Lower leg skin (tissue), 4 donors: ENCODE data around the gene OTOS. TPM values are rescaled to one million over a fixed set of nuclear protein-coding genes. Genes with fewer than 3 reads are reported as not detected.
A peak's percentile ranks its signal among the peaks of the same experiment; 100 is the strongest.

Source experiments
- DNase-seq, 2 donors: peaks; one replicate each; pipeline ENCODE4 v3.0.0-alpha.2; 2019; ENCODE audit warnings: low spot score in 2 of 2
- H3K4me3 ChIP-seq: fragments of 200-600 bp; sonication (generic); 2 replicates; pipeline ENCODE4 v1.5.1; 2017; ENCODE audit warnings: mild to moderate bottlenecking, low read depth; ENCODE audit not compliant: poor library complexity, severe bottlenecking
- POLR2A ChIP-seq, 2 donors: fragments of 450-650 bp; IDR thresholded peaks; one replicate each; pipeline ENCODE4 v1.6.1; 2016 to 2017; ENCODE audit warnings: antibody characterized with exemption in 2 of 2, mild to moderate bottlenecking in 1 of 2, moderate library complexity in 1 of 2
- WGBS, 2 donors: methylation state at CpG; one replicate each; pipeline ENCODE4 v1.1.5; 2018; 5-methylcytosine and 5-hydroxymethylcytosine counted together
- intact Hi-C: fragments of 100-400 bp; cut with DNase I; formaldehyde crosslinking; loops from one replicate; pipeline ENCODE4 v1.15.0; 2023; ENCODE audit warnings: low total_unique reads
- total RNA-seq, 4 donors: library from RNA; depleted of rRNA; stranded (reverse); fragments of >200 nt; gene quantifications; one replicate each; pipeline ENCODE4 v1.1.0, GENCODE V29; 2016
- TF ChIP-seq, protein P1 (sequence below), 3 donors: fragments of 450-650 bp; IDR thresholded peaks; one replicate each; pipeline ENCODE4 v1.5.1; 2016; ENCODE audit warnings: antibody characterized with exemption in 3 of 3, mild to moderate bottlenecking in 3 of 3, moderate library complexity in 2 of 3

The OTOS gene
- total RNA-seq, 4 donors from 2014 or later: not detected

GRCh38 chr2:240137596-240138253 is 2.7 kb downstream of the OTOS start:
- TF ChIP-seq, protein P1, sequence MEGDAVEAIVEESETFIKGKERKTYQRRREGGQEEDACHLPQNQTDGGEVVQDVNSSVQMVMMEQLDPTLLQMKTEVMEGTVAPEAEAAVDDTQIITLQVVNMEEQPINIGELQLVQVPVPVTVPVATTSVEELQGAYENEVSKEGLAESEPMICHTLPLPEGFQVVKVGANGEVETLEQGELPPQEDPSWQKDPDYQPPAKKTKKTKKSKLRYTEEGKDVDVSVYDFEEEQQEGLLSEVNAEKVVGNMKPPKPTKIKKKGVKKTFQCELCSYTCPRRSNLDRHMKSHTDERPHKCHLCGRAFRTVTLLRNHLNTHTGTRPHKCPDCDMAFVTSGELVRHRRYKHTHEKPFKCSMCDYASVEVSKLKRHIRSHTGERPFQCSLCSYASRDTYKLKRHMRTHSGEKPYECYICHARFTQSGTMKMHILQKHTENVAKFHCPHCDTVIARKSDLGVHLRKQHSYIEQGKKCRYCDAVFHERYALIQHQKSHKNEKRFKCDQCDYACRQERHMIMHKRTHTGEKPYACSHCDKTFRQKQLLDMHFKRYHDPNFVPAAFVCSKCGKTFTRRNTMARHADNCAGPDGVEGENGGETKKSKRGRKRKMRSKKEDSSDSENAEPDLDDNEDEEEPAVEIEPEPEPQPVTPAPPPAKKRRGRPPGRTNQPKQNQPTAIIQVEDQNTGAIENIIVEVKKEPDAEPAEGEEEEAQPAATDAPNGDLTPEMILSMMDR (IDR thresholded peaks at IDR 0.05): no peak
- no peak for TF ChIP-seq POLR2A (IDR thresholded peaks at IDR 0.05)
- peak in 1 of 2 donors; percentile 82 for DNase-seq
- intact Hi-C loops: no loop called here
- 92% methylated on average over 19 of the region's 19 CpGs for WGBS, 2 donors
- no peak overlapping the region for H3K4me3 ChIP-seq

GRCh38 chr2:240136671-240137292 is 3.7 kb downstream of the OTOS start:
- 29 to 34% methylated on average over 36 of the region's 36 CpGs for WGBS, 2 donors
- peak in 1 of 2 donors; percentile 74 for DNase-seq
- peak overlapping the region; percentile 69 for H3K4me3 ChIP-seq
- TF ChIP-seq POLR2A (IDR thresholded peaks at IDR 0.05): no peak
- TF ChIP-seq, protein P1 (IDR thresholded peaks at IDR 0.05): no peak
- intact Hi-C loops: no loop called here

DNA sequence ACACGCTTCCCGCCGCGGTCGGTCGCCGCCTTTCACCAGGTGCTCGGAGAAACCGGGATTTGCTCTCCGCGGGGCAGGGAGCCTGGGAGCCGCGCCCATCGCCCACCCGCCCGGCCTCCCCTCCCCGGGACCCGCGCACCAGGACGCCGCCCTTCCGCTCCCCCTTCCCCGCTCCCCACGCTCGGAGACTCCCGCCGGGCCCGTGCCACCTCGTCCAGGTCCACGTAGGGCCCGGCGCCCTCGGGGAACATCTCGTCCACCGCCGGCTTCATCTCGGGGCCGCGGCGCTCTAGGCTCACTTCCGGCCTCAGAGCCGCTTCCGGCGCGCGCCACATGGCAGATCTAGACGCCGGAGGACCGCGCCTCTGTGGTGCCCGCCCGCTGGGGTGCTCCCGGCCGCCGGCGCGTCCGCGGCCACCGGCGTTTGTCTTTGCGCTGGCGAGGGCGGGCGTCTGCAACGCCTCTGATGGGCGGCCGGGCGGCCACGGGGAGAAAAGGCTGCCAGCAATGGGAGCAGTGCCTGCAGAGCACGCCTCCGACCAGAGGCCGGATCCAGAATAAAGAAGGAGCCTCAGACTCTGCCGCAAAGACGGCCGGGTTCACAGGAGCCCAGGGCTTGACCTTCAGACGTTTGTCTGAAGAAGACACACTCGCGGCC is 4.3 kb downstream of the OTOS start, which contains the start of gene COPS9:
Gene COPS9, minus strand, starts transcription at position 293 of the 658 bp plus-strand sequence. Its CDS starts 21 bp downstream, at position 272.
- peak; percentile 61 to 94 for DNase-seq
- TF ChIP-seq, protein P1 (IDR thresholded peaks at IDR 0.05): no peak
- no peak for TF ChIP-seq POLR2A (IDR thresholded peaks at IDR 0.05)
- WGBS, 2 donors: 0 to 1% methylated on average over 22 to 30 of the region's 79 CpGs
- H3K4me3 ChIP-seq: peak within 1 kb of the TSS; percentile 69
- intact Hi-C loops: no loop called here

- no peak for DNase-seq
- intact Hi-C loops: no loop called here
- no peak for TF ChIP-seq POLR2A (IDR thresholded peaks at IDR 0.05)
- TF ChIP-seq, protein P1 (IDR thresholded peaks at IDR 0.05): no peak
- H3K4me3 ChIP-seq: peak overlapping the region; percentile 69
- WGBS, 2 donors: 1% methylated on average over 14 to 17 of the region's 17 CpGs
Observed at GRCh38 chr2:240135706-240136012, 4.8 kb downstream of the OTOS start.

GRCh38 chr2:240134956-240135520 is 5.4 kb downstream of the OTOS start:
- intact Hi-C loops: no loop called here
- WGBS, 2 donors: 59 to 64% methylated on average over 15 of the region's 15 CpGs
- DNase-seq: peak in 1 of 2 donors; percentile 76

More at GRCh38 chr2:240134956-240135520, 5.4 kb downstream of the OTOS start:
- TF ChIP-seq, protein P1 (IDR thresholded peaks at IDR 0.05): no peak
- no peak for TF ChIP-seq POLR2A (IDR thresholded peaks at IDR 0.05)
- no peak overlapping the region for H3K4me3 ChIP-seq
